IMR-90 (cell line): Measurements from ENCODE around the gene ZNF365. TPM values are rescaled to one million over a fixed set of nuclear protein-coding genes. Genes with fewer than 3 reads are reported as not detected.

ENCODE experiments used
- ATAC-seq: fragments of 200-7000 bp; cut with Tn5 transposase; 2 replicates; pipeline ENCODE4 v1.9.1; 2020; ENCODE audit warnings: low read depth, mild to moderate bottlenecking, moderate library complexity
- BruUV-seq: library from RNA; stranded (reverse); fragments of 400-500 nt; replicated peaks from 2 replicates; lab custom pipeline; 2021; lab: Mats Ljungman, UMichigan
- CTCF ChIA-PET: fragments of 300-600 bp; formaldehyde crosslinking; extraction: SDS; loops from one replicate; lab custom pipeline; 2021; ENCODE audit warnings: antibody characterized with exemption; lab: Yijun Ruan, JAX
- POLR2A ChIA-PET: fragments of 300-600 bp; sonication (Branson Sonifier 250); formaldehyde crosslinking; loops from one replicate; lab custom pipeline; 2022; ENCODE audit warnings: antibody characterized with exemption; ENCODE audit not compliant: unreplicated experiment; lab: Charles Lee
- DNase-seq: peaks from one replicate; pipeline ENCODE4 v3.0.0; 2013
- H2AFZ ChIP-seq: replicated peaks from 2 replicates; pipeline ENCODE3; 2013; ENCODE audit warnings: low read length, mild to moderate bottlenecking; ENCODE audit not compliant: poor library complexity
- H2AK5ac ChIP-seq: 2 replicates; pipeline ENCODE4 v1.6.1; 2013; ENCODE audit warnings: low read depth, low read length, inconsistent platforms
- H2AK9ac ChIP-seq: replicated peaks from 2 replicates; pipeline ENCODE3; 2013; ENCODE audit warnings: mild to moderate bottlenecking, low read depth, low read length, moderate library complexity; ENCODE audit not compliant: poor library complexity
- H2BK120ac ChIP-seq: 2 replicates; pipeline ENCODE4 v1.6.1; 2013; ENCODE audit warnings: low read depth, low read length, inconsistent platforms
- H2BK15ac ChIP-seq: 3 replicates; pipeline ENCODE4 v1.6.1; 2013; ENCODE audit warnings: low read depth, low read length, inconsistent platforms
- H2BK20ac ChIP-seq: 2 replicates; pipeline ENCODE4 v1.6.1; 2013; ENCODE audit warnings: low read depth, mild to moderate bottlenecking, inconsistent platforms, low read length, moderate library complexity
- H2BK5ac ChIP-seq: 2 replicates; pipeline ENCODE4 v1.6.1; 2013; ENCODE audit warnings: mild to moderate bottlenecking, low read depth, low read length, inconsistent platforms; ENCODE audit not compliant: poor library complexity, severe bottlenecking
- H3K14ac ChIP-seq: replicated peaks from 2 replicates; pipeline ENCODE4 v1.6.1; 2013; ENCODE audit warnings: low read depth, low read length, inconsistent platforms
- H3K18ac ChIP-seq: 2 replicates; pipeline ENCODE4 v1.6.1; 2013; ENCODE audit warnings: low read depth, low read length, control low read depth
- H3K23ac ChIP-seq: 2 replicates; pipeline ENCODE4 v1.6.1; 2013; ENCODE audit warnings: low read depth, low read length, inconsistent platforms
- H3K27ac ChIP-seq: 2 replicates; pipeline ENCODE4 v1.5.1; 2013; ENCODE audit warnings: mild to moderate bottlenecking, control low read depth, low read length; ENCODE audit not compliant: insufficient read depth
- H3K27me3 ChIP-seq: 2 replicates; pipeline ENCODE4 v1.6.1; 2013; ENCODE audit warnings: low read length; ENCODE audit not compliant: control insufficient read depth, insufficient read depth
- H3K36me3 ChIP-seq: 2 replicates; pipeline ENCODE4 v1.6.1; 2013; ENCODE audit warnings: low read length, mixed read lengths; ENCODE audit not compliant: control insufficient read depth, insufficient read depth
- H3K4ac ChIP-seq: 2 replicates; pipeline ENCODE4 v1.6.1; 2013; ENCODE audit warnings: low read depth, low read length, inconsistent platforms
- H3K4me1 ChIP-seq: 2 replicates; pipeline ENCODE4 v1.6.1; 2013; ENCODE audit warnings: low read length, mixed read lengths; ENCODE audit not compliant: control insufficient read depth, insufficient read depth
- H3K4me2 ChIP-seq: 2 replicates; pipeline ENCODE4 v1.6.1; 2013; ENCODE audit warnings: low read depth, mild to moderate bottlenecking, control low read depth, low read length, moderate library complexity
- H3K4me3 ChIP-seq: 2 replicates; pipeline ENCODE4 v1.5.1; 2013; ENCODE audit warnings: low read depth, mild to moderate bottlenecking, control low read depth, low read length, moderate library complexity; ENCODE audit not compliant: insufficient read depth
- H3K56ac ChIP-seq: 2 replicates; pipeline ENCODE4 v1.6.1; 2013; ENCODE audit warnings: low read length, inconsistent platforms; ENCODE audit not compliant: insufficient read depth; ENCODE audit errors: extremely low read depth
- H3K79me1 ChIP-seq, 2 experiments: 2 replicates each; pipeline ENCODE4 v1.6.1; 2013; ENCODE audit warnings: low read length in 2 of 2, inconsistent platforms in 1 of 2, low read depth in 1 of 2
- H3K9ac ChIP-seq: 2 replicates; pipeline ENCODE4 v1.6.1; 2013; ENCODE audit warnings: low read depth, low read length, control low read depth
- H3K9me1 ChIP-seq: 2 replicates; pipeline ENCODE4 v1.6.1; 2013; ENCODE audit warnings: low read length, inconsistent platforms; ENCODE audit not compliant: insufficient read depth
- H3K9me3 ChIP-seq: 2 replicates; pipeline ENCODE4 v1.6.1; 2013; ENCODE audit warnings: low read length; ENCODE audit not compliant: control insufficient read depth, insufficient read depth
- H4K20me1 ChIP-seq: 2 replicates; pipeline ENCODE4 v1.6.1; 2013; ENCODE audit warnings: low read length, inconsistent platforms; ENCODE audit not compliant: insufficient read depth
- H4K5ac ChIP-seq: 2 replicates; pipeline ENCODE4 v1.6.1; 2013; ENCODE audit warnings: mild to moderate bottlenecking, low read depth, low read length, control low read depth
- H4K8ac ChIP-seq, 2 experiments: 2 replicates each; pipeline ENCODE4 v1.6.1; 2013; ENCODE audit warnings: low read depth in 2 of 2, low read length in 2 of 2, control low read depth in 1 of 2, inconsistent platforms in 1 of 2
- H4K91ac ChIP-seq: 2 replicates; pipeline ENCODE4 v1.6.1; 2013; ENCODE audit warnings: low read depth, low read length, inconsistent platforms; ENCODE audit not compliant: insufficient read depth
- BHLHE40 ChIP-seq: fragments of 150-350 bp; IDR thresholded peaks from 2 replicates; pipeline ENCODE4 v1.6.1; 2016; ENCODE audit warnings: mild to moderate bottlenecking, low read depth, low read length
- CEBPB ChIP-seq: IDR thresholded peaks from 2 replicates; pipeline ENCODE4 v1.6.1; 2012; ENCODE audit warnings: low read depth, low read length, improper control_type of control experiment
- CTCF ChIP-seq: conservative IDR thresholded peaks from 2 replicates; pipeline ENCODE4 v1.5.1; 2012; ENCODE audit warnings: mild to moderate bottlenecking, low read depth, low read length, improper control_type of control experiment
- ELK1 ChIP-seq: fragments of 150-350 bp; IDR thresholded peaks from 2 replicates; pipeline ENCODE4 v1.6.1; 2016; ENCODE audit warnings: low read depth, mild to moderate bottlenecking, low read length, moderate library complexity, borderline replicate concordance
- FOS ChIP-seq: fragments of 150-350 bp; IDR thresholded peaks from 2 replicates; pipeline ENCODE4 v1.6.1; 2016; ENCODE audit warnings: low read depth, low read length
- MAFK ChIP-seq: IDR thresholded peaks from 2 replicates; pipeline ENCODE4 v1.6.1; 2012; ENCODE audit warnings: low read depth, low read length, improper control_type of control experiment
- MAZ ChIP-seq: IDR thresholded peaks from 2 replicates; pipeline ENCODE4 v1.6.1; 2012; ENCODE audit warnings: low read depth, mild to moderate bottlenecking, low read length, improper control_type of control experiment, moderate library complexity, borderline replicate concordance
- MXI1 ChIP-seq: IDR thresholded peaks from 2 replicates; pipeline ENCODE4 v1.6.1; 2012; ENCODE audit warnings: low read depth, mild to moderate bottlenecking, low read length, moderate library complexity, borderline replicate concordance
- NFE2L2 ChIP-seq: fragments of 150-350 bp; IDR thresholded peaks from 2 replicates; pipeline ENCODE4 v1.6.1; 2016; ENCODE audit warnings: low read depth, mild to moderate bottlenecking, low read length
- RAD21 ChIP-seq: IDR thresholded peaks from 2 replicates; pipeline ENCODE4 v1.6.1; 2012; ENCODE audit warnings: low read length, improper control_type of control experiment
- RCOR1 ChIP-seq: IDR thresholded peaks from 2 replicates; pipeline ENCODE4 v1.6.1; 2012; ENCODE audit warnings: mild to moderate bottlenecking, low read length, improper control_type of control experiment; ENCODE audit not compliant: insufficient replicate concordance
- RFX5 ChIP-seq: IDR thresholded peaks from 2 replicates; pipeline ENCODE4 v1.8.0; 2012; ENCODE audit warnings: low read depth, mild to moderate bottlenecking, low read length, moderate library complexity
- SMC3 ChIP-seq: fragments of 150-350 bp; IDR thresholded peaks from 2 replicates; pipeline ENCODE4 v1.6.1; 2016; ENCODE audit warnings: low read depth, mild to moderate bottlenecking, antibody characterized with exemption, low read length, moderate library complexity
- USF2 ChIP-seq: fragments of 150-350 bp; IDR thresholded peaks from 2 replicates; pipeline ENCODE4 v1.6.1; 2017; ENCODE audit warnings: mild to moderate bottlenecking, antibody characterized with exemption, low read length, low read depth
- WGBS, 2 experiments: methylation state at CpG; one replicate each; pipeline versions ENCODE4 v1.1.5 to v1.1.7; 2013; ENCODE audit warnings: missing lambda C conversion rate in 2 of 2; ENCODE audit not compliant: insufficient read length in 1 of 2; ENCODE audit errors: extremely low coverage in 2 of 2; 5-methylcytosine and 5-hydroxymethylcytosine counted together
- dilution Hi-C: fragments of 300-500 bp; cut with HindIII; formaldehyde crosslinking; loops from one replicate; pipeline ENCODE4 v1.14.3; 2018; ENCODE audit warnings: low sequenced_read_pairs; ENCODE audit not compliant: unreplicated experiment
- in situ Hi-C: fragments of 300-500 bp; cut with MboI; formaldehyde crosslinking; loops from 3 replicates; pipeline ENCODE4 v1.14.3; 2019; ENCODE audit warnings: low sequenced_read_pairs, inconsistent platforms, mixed read lengths
- intact Hi-C: fragments of 100-400 bp; cut with micrococcal nuclease; formaldehyde crosslinking; loops from 2 replicates; pipeline ENCODE4 v1.10.0; 2022
- polyA plus RNA-seq, 3 experiments: library from polyadenylated mRNA; depleted of rRNA; stranded (reverse); fragments of >200 nt; gene quantifications; 2 replicates each; pipeline ENCODE4 v1.2.3, GENCODE V29; 2012; ENCODE audit warnings: low replicate concordance in 1 of 3
- total RNA-seq: library from RNA; depleted of rRNA; stranded (reverse); fragments of >200 nt; gene quantifications from 2 replicates; pipeline ENCODE4 v1.2.3, GENCODE V29; 2012

The ZNF365 gene
- total and polyA plus RNA-seq, 2 of the 4 experiments (the other 2 are of a cell fraction) = 1.2 to 3.2 TPM

- ATAC-seq (no peak), DNase-seq (no peak)
- in situ Hi-C loops (no loop called here), dilution Hi-C loops (no loop called here), intact Hi-C loops (no loop called here)
- no peak overlapping the region for H3K4ac ChIP-seq
- H4K5ac ChIP-seq = no peak overlapping the region; the same call in 1 of the 2 replicates
- no peaks in the 10 kb centered on the region for H3K36me3 ChIP-seq
- H3K14ac ChIP-seq = no peak overlapping the region
- 0 out of 2 replicates have a peak overlapping the region, but pooled peaks have one; percentile 5 for H3K18ac ChIP-seq
- H4K8ac ChIP-seq = peak overlapping the region in 1 of 2 experiments; percentile 28; a peak in 1 of 4 replicates
- H3K27me3 ChIP-seq = no peaks in the 10 kb centered on the region
- no peak overlapping the region for H3K56ac ChIP-seq
- WGBS, 2 experiments = 100% methylated on average over 1 of the region's 1 CpG; no CpG with 5 or more reads in 1 of the 2 experiments
- no peaks in the 10 kb centered on the region for H3K79me1 ChIP-seq
- no peaks in the 10 kb centered on the region; the same call in 1 of the 2 replicates for H3K9me3 ChIP-seq
- peak overlapping the region; percentile 26 for H2AFZ ChIP-seq
- no peaks in the 10 kb centered on the region for H4K20me1 ChIP-seq
- no peak overlapping the region for H4K91ac ChIP-seq
- 0 out of 3 replicates have a peak overlapping the region, but pooled peaks have one; percentile 9 for H2BK15ac ChIP-seq
- no peak overlapping the region for H3K27ac ChIP-seq
- no peak overlapping the region for H3K4me2 ChIP-seq
- H3K9me1 ChIP-seq = no peaks in the 10 kb centered on the region
- no peak overlapping the region for H2BK5ac ChIP-seq
- ChIA-PET POLR2A (no interaction called here), CTCF (no interaction called here)
- H3K9ac ChIP-seq = no peak overlapping the region
- no peak overlapping the region for H3K4me3 ChIP-seq
- H3K23ac ChIP-seq = no peak overlapping the region
- H3K4me1 ChIP-seq = no peaks in the 10 kb centered on the region
- H2AK5ac ChIP-seq = no peak overlapping the region
- H2BK120ac ChIP-seq = 0 out of 2 replicates have a peak overlapping the region, but pooled peaks have one; percentile 19
- H2AK9ac ChIP-seq = no peak overlapping the region
- no peak for TF ChIP-seq NFE2L2
- TF ChIP-seq USF2 = no peak
- TF ChIP-seq RFX5 = no peak
- no peak for TF ChIP-seq MAZ
- TF ChIP-seq RAD21 = no peak
- no peak for TF ChIP-seq CEBPB
- TF ChIP-seq MAFK = no peak
- TF ChIP-seq CTCF = no peak
- TF ChIP-seq ELK1 = no peak
- TF ChIP-seq SMC3 = no peak
- no peak for TF ChIP-seq RCOR1
- no peak for TF ChIP-seq FOS
- TF ChIP-seq MXI1 = no peak
- TF ChIP-seq BHLHE40 = no peak
- no TSS peak for BruUV-seq
- H2BK20ac ChIP-seq = no peak overlapping the region
Measured at GRCh38 chr10:62336404-62336803, 37.8 kb upstream of the ZNF365 start.
